ENCODE measurements around the gene KIAA0753. TPM values are rescaled to one million over a fixed set of nuclear protein-coding genes. Genes with fewer than 3 reads are reported as not detected.

KIAA0753 gene
- total and polyA plus RNA-seq, 9 of the 15 experiments (the other 6 are each of a cell fraction or from before 2014, with no cell fraction given), result 2.0 to 9.0 (median 6.9) TPM

- H3K4me1 ChIP-seq (replicated peaks in 1 of 2; ENCODE audit: control insufficient read depth in 2 of 2, insufficient read depth in 2 of 2, low read length in 2 of 2), result no peaks in the 10 kb centered on the region
- H3K4me2 ChIP-seq (ENCODE audit: insufficient read depth, low read length), result no peak overlapping the region
- no peaks in the 10 kb centered on the region for H4K20me1 ChIP-seq (replicated peaks; ENCODE audit: control insufficient read depth, insufficient read depth, low read length)
- no peak overlapping the region for H3K9ac ChIP-seq (ENCODE audit: insufficient read depth in 1 of 2, low read depth in 2 of 2, low read length in 2 of 2)
- intact Hi-C loops (cut with micrococcal nuclease), result no loop called here
- WGBS (ENCODE audit: insufficient coverage, low coverage, missing lambda C conversion rate), result 0% methylated on average over 10 of the region's 14 CpGs
- peaks cover 8 to 40% of the 10 kb centered on the region in 2 experiments; a peak in 4 of 5 replicates for H3K27me3 ChIP-seq (ENCODE audit: control insufficient read depth in 2 of 2, insufficient read depth in 2 of 2, low read length in 2 of 2)
- H3K27ac ChIP-seq (ENCODE audit: extremely low read depth, low read depth, low read length), result no peak overlapping the region
- ATAC-seq (no peak), DNase-seq (ENCODE audit: extremely low read depth in 1 of 4, low spot score in 3 of 4) (no peak), FAIRE-seq (no peak)
- H3K9me3 ChIP-seq (replicated peaks; ENCODE audit: control insufficient read depth, insufficient read depth, low read depth, low read length), result no peaks in the 10 kb centered on the region
- no peaks in the 10 kb centered on the region for H3K9me1 ChIP-seq (ENCODE audit: control insufficient read depth, insufficient read depth, low read length)
- no peaks in the 10 kb centered on the region for H3K79me2 ChIP-seq (ENCODE audit: control insufficient read depth, insufficient read depth, low read length)
- CTCF ChIA-PET (ENCODE audit: low intra/inter-chr PET ratio), result no interaction called here
- H2AFZ ChIP-seq (ENCODE audit: low read depth, low read length), result no peak overlapping the region
- in situ Hi-C loops (cut with MboI), result no loop called here
- POLR2A ChIA-PET, result no interaction called here
- no peaks in the 10 kb centered on the region for H3K36me3 ChIP-seq (ENCODE audit: control insufficient read depth, insufficient read depth, low read length)
- no TSS peak for BruUV-seq (replicated peaks)
- H3K4me3 ChIP-seq, result no peak overlapping the region
- TF ChIP-seq SRSF7 (optimal IDR thresholded peaks at IDR 0.05; ENCODE audit: low read depth, low read length) (no peak), NR3C1 (CRISPR knock-in tag; IDR thresholded peaks at IDR 0.05) (no peak), ZNF212 (CRISPR knock-in tag; IDR thresholded peaks at IDR 0.05) (no peak), ZNF707 (CRISPR knock-in tag; conservative IDR thresholded peaks at IDR 0.05) (no peak), FOXA3 (CRISPR knock-in tag; conservative IDR thresholded peaks at IDR 0.05 in 1 of 2, IDR thresholded peaks at IDR 0.05 in 1 of 2) (no peak)
Observed at GRCh38 chr17:6684881-6685767, 44.6 kb upstream of the KIAA0753 start.

- Histone ChIP-seq H3K79me2 (ENCODE audit: control insufficient read depth, insufficient read depth, low read length) (no peaks in the 10 kb centered on the region), H4K20me1 (replicated peaks; ENCODE audit: control insufficient read depth, insufficient read depth, low read length) (no peaks in the 10 kb centered on the region), H3K4me3 (no peak overlapping the region), H3K4me1 (replicated peaks in 1 of 2; ENCODE audit: control insufficient read depth in 2 of 2, insufficient read depth in 2 of 2, low read length in 2 of 2) (no peaks in the 10 kb centered on the region), H3K36me3 (ENCODE audit: control insufficient read depth, insufficient read depth, low read length) (no peaks in the 10 kb centered on the region), H3K4me2 (ENCODE audit: insufficient read depth, low read length) (no peak overlapping the region), H3K9me1 (ENCODE audit: control insufficient read depth, insufficient read depth, low read length) (no peaks in the 10 kb centered on the region), H3K27me3 (ENCODE audit: control insufficient read depth in 2 of 2, insufficient read depth in 2 of 2, low read length in 2 of 2) (peaks cover 8 to 40% of the 10 kb centered on the region in 2 experiments; a peak in 4 of 5 replicates), H2AFZ (ENCODE audit: low read depth, low read length) (no peak overlapping the region), H3K27ac (ENCODE audit: extremely low read depth, low read depth, low read length) (no peak overlapping the region), H3K9ac (ENCODE audit: insufficient read depth in 1 of 2, low read depth in 2 of 2, low read length in 2 of 2) (no peak overlapping the region), H3K9me3 (replicated peaks; ENCODE audit: control insufficient read depth, insufficient read depth, low read depth, low read length) (no peaks in the 10 kb centered on the region)
- no TSS peak for BruUV-seq (replicated peaks)
- ATAC-seq, result no peak
- WGBS (ENCODE audit: insufficient coverage, low coverage, missing lambda C conversion rate), result 0% methylated on average over 6 of the region's 7 CpGs
- CTCF ChIA-PET (ENCODE audit: low intra/inter-chr PET ratio), result no interaction called here
- no peak for FAIRE-seq
- intact Hi-C loops (cut with micrococcal nuclease) (no loop called here), in situ Hi-C loops (cut with MboI) (no loop called here)
- POLR2A ChIA-PET, result no interaction called here
- no peak for DNase-seq (ENCODE audit: extremely low read depth in 1 of 4, low spot score in 3 of 4)
- no peak for TF ChIP-seq RHOXF2B (CRISPR knock-in tag; conservative IDR thresholded peaks at IDR 0.05)
- no peak for TF ChIP-seq NCOR1 (IDR thresholded peaks at IDR 0.05)
- no peak for TF ChIP-seq KLF10 (CRISPR knock-in tag; IDR thresholded peaks at IDR 0.05)
- no peak for TF ChIP-seq ZFX (CRISPR knock-in tag; IDR thresholded peaks at IDR 0.05)
- no peak for TF ChIP-seq NFYB (IDR thresholded peaks at IDR 0.05; ENCODE audit: extremely low read depth, insufficient read length)
- no peak for TF ChIP-seq ZBTB7A (IDR thresholded peaks at IDR 0.05; ENCODE audit: borderline replicate concordance, control insufficient read depth, low read depth, low read length)
- TF ChIP-seq SRSF7 (optimal IDR thresholded peaks at IDR 0.05; ENCODE audit: low read depth, low read length), result no peak
- TF ChIP-seq ZNF76 (CRISPR knock-in tag; IDR thresholded peaks at IDR 0.05; ENCODE audit: borderline replicate concordance), result no peak
- no peak for TF ChIP-seq ZBTB12 (CRISPR knock-in tag; IDR thresholded peaks at IDR 0.05)
- TF ChIP-seq SIRT6 (IDR thresholded peaks at IDR 0.05; ENCODE audit: low read depth, low read length), result no peak
- TF ChIP-seq TAF1 (IDR thresholded peaks at IDR 0.05; ENCODE audit: control insufficient read depth, extremely low read depth, insufficient read depth, low read length, severe bottlenecking), result no peak
Observed at GRCh38 chr17:6684460-6684783, 43.9 kb upstream of the KIAA0753 start.

Data from K562 (cell line).